GM10248 (cell line): ENCODE data around the gene PODN.

Experiments used
- CTCF ChIA-PET: fragments of 300-600 bp; sonication (Branson Sonifier 250); formaldehyde crosslinking; extraction: SDS; loops from one replicate; lab custom pipeline; 2021; ENCODE audit warnings: antibody characterized with exemption; lab: Yijun Ruan, JAX
- POLR2A ChIA-PET: fragments of 350-650 bp; sonication (Branson Sonifier 250); formaldehyde crosslinking; extraction: SDS; loops from one replicate; lab custom pipeline; 2020; ENCODE audit warnings: antibody characterized with exemption; lab: Yijun Ruan, JAX
- DNase-seq: peaks from one replicate; pipeline ENCODE4 v3.0.0; 2012; ENCODE audit errors: extremely low spot score
- TF ChIP-seq, protein P1 (sequence below): IDR thresholded peaks from 2 replicates; pipeline ENCODE4 v1.5.1; 2012; ENCODE audit warnings: mild to moderate bottlenecking, low read depth; ENCODE audit errors: extremely low read depth, missing control alignments, control extremely low read depth

The PODN gene

DNA sequence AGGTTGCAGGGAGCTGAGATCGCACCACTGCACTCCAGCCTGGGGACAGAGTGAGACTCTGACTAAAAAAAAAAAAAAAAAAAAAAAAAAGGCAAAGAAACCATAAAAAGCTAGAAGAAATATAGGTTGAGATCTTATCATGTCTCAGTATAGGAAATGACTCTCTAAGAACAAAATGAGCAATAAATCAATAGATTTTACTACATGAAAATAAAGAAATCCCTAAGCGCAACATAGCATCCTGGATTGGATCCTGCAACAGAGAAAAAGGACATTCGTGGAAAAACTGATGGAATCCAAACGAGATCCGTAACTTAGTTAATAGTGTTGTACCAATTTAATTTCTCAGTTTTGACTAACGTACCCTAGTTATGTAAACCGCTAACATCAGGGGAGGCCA is 45.1 kb downstream of the PODN start:
- ChIA-PET CTCF (no interaction called here), POLR2A (no interaction called here)
- DNase-seq, result no peak
- TF ChIP-seq, protein P1, sequence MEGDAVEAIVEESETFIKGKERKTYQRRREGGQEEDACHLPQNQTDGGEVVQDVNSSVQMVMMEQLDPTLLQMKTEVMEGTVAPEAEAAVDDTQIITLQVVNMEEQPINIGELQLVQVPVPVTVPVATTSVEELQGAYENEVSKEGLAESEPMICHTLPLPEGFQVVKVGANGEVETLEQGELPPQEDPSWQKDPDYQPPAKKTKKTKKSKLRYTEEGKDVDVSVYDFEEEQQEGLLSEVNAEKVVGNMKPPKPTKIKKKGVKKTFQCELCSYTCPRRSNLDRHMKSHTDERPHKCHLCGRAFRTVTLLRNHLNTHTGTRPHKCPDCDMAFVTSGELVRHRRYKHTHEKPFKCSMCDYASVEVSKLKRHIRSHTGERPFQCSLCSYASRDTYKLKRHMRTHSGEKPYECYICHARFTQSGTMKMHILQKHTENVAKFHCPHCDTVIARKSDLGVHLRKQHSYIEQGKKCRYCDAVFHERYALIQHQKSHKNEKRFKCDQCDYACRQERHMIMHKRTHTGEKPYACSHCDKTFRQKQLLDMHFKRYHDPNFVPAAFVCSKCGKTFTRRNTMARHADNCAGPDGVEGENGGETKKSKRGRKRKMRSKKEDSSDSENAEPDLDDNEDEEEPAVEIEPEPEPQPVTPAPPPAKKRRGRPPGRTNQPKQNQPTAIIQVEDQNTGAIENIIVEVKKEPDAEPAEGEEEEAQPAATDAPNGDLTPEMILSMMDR, result no peak

DNA sequence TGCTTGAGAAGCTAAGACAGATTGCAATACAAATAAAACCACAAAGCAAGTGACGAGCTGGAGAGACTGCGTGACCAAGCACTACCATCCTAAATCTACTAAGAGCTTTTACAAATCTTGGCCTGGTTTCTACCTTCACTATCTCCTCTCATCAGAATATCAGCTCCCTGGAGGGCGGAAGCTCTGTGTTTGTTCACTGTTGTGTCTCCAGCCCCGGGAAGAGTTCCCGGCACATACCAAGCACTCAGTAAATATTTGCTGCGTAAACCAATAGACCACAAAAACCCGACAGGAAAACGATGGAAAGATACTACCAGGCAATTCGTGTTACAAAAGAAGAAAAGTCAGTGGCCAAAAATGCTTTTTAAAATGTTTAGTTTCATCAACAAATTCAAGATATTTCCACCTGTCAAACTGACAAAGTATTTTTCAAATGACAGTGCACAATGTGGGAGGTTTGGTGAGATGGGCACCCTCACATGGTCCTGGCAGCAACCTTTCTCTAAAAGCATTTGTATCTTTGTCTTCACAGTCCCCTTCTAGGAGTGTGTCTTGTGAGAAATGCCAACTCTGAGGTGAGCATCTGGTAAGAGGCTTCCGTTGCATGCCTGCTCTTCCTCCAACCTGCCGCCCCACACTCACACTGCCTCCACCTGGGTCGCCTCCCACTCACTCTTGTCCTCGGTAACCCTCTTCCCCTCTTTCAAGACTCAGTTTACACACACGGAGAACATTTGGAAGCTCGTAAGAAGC is 45.7 kb downstream of the PODN start:
- ChIA-PET CTCF (no interaction called here), POLR2A (no interaction called here)
- no peak for DNase-seq
- TF ChIP-seq, protein P1, result no peak

DNA sequence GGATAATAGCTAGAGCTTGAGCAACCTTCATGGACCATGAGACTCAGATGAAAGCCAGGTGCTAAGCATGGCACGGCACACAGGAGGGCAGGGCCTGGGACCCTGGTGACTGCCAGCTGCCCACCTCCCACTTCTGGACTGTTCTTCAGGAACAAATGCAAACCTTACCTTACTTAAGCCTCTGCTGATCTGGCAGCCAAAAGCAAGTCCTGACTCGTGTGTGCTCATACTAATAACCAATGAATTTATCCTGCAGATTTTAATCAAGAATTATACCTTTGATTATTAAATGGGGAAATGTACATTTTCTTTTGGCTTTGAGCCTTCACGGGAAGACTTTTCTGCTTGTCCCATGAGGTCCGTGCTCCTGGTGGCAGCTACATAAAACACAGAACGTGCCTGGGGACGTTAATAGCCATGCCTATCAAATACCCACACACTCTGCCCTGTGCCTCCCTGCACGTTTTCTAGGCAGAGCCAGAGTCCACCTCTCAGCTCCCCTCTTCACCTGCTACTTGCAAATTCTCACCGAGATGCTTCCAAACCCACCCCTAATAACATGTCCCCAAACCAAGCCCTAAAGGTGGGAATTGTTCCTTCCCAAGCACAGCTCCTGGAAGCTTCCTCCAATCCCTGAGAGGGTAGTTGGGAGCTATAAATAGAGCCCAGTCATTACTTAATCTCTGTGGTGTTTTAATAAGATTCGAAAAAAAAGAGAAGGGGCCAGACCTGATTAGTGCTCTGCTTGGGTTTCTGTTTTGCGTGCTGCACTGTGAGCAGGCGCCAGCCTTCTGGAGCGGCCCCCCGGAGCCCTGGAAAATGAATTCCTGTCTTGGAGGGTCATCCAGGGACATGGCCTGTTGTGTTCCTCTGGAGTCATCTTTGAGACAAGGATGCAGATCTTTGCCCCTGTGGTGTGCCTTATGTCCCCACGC is 46.9 kb downstream of the PODN start:
- ChIA-PET POLR2A (no interaction called here), CTCF (no interaction called here)
- DNase-seq, result no peak
- TF ChIP-seq, protein P1, result no peak

DNA sequence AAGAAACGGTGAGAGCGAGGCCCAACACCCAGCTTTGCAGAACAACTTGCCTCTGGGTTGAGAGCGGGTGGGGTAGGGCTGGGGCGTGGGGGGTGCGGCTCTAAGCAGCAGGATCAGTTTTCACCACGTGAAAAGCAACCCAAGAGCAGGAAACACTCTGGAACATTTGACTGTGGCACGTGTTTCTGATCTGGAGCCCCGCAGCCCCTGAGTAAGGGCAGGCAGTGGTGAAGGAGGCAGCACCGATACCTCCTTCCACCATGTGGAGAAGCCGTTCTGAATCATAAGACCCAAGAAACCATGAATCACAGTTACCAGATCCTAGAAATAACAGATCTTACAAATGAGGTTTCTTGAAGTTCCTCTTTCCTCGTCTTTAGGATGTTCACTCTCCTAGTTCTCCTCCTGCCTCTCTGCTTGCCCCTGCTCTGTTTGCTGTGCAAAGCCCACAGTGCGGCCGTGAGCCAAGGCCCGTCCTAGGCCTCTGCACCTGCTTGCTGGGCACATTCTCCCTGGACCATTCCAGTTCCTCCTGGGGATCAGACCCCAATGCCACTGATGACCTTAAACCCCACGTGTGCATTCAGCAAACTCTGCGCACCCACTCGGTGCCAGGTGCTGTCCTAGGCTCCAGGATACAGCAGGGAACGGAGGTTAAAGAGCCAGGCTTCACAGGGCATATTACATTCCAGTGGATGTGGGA is 48.5 kb downstream of the PODN start:
- TF ChIP-seq, protein P1, result no peak
- ChIA-PET CTCF (no interaction called here), POLR2A (no interaction called here)
- no peak for DNase-seq

DNA sequence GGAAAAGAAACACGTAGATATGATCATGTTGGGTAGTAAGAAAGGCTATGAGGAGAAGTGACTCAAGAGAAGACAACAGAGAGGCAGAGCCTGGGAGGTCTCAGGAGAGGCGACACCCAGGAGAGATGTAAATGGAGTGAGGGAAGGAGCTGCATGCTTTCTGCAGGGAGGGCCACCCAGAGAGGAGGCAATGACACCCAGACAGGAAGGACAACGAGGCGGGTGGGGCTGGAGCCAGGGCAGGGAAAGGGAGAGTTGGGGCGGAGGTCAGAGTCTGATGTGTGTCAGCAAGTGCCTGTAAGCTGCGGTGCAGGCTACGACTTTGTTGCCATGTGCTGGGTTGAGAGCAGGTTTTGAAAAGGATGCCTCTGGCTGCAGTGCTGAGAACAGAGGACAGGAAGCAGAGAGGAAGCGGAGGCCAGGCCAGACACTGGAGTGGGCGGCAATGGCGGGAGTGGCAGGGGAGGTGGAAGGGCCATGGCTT is 49.1 kb downstream of the PODN start:
- CTCF ChIA-PET, result no interaction called here
- POLR2A ChIA-PET, result no interaction called here
- no peak for DNase-seq
- TF ChIP-seq, protein P1, result no peak

DNA sequence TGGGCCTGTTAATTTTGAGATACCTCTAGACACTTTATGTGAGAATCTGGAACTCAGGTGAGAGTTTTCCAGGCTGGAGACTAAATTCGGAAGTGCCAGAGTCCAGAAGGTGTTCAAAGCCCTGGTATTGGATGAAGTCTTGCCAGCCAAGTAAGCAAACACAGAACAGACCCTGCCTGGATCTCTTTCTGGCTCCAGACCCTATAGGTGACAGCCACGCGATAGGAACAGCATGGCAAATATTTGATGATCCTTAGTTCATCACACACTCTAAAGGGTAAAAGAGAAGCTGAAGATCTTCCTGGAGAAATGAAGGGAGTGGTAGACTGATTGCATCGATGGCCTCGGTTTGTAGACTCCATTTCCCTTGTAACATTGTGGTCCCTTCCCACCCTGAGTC is 49.7 kb downstream of the PODN start:
- POLR2A ChIA-PET, result interaction anchor here (0.6 kb wide), 1 partner anchor 52 kb away, joined by 3 read pairs; no protein-coding TSS in a partner anchor
- TF ChIP-seq, protein P1, result no peak
- CTCF ChIA-PET, result no interaction called here
- no peak for DNase-seq
